Progenitor cell of endocrine pancreas (in vitro differentiated cells): ENCODE data around the gene CEP41. TPM values are rescaled to one million over a fixed set of nuclear protein-coding genes. Genes with fewer than 3 reads are reported as not detected.

Experiments used
- DNase-seq: peaks from one replicate; pipeline ENCODE4 v3.0.0; 2021; ENCODE audit warnings: low spot score; ENCODE audit not compliant: unreplicated experiment
- H3K27ac Mint-ChIP-seq: 2 replicates; pipeline ENCODE4 v1.8.0; 2021; ENCODE audit warnings: mild to moderate bottlenecking, moderate library complexity, mixed read lengths
- H3K27me3 Mint-ChIP-seq: 2 replicates; pipeline ENCODE4 v1.8.0; 2021; ENCODE audit warnings: mixed read lengths
- H3K36me3 Mint-ChIP-seq: 2 replicates; pipeline ENCODE4 v1.8.0; 2022; ENCODE audit warnings: mixed read lengths; ENCODE audit not compliant: insufficient read depth
- H3K4me1 Mint-ChIP-seq: 2 replicates; pipeline ENCODE4 v1.8.0; 2021; ENCODE audit warnings: low read depth, mixed read lengths
- H3K4me3 Mint-ChIP-seq: 2 replicates; pipeline ENCODE4 v1.8.0; 2021; ENCODE audit warnings: low read depth, mild to moderate bottlenecking, moderate library complexity, mixed read lengths
- H3K9me3 Mint-ChIP-seq: 2 replicates; pipeline ENCODE4 v1.8.0; 2021; ENCODE audit warnings: low read depth, mixed read lengths
- CTCF ChIP-seq: fragments of 200-600 bp; sonication (generic); IDR thresholded peaks from one replicate; pipeline ENCODE4 v1.5.0; 2021; ENCODE audit warnings: antibody characterized with exemption, mild to moderate bottlenecking; ENCODE audit not compliant: unreplicated experiment
- total RNA-seq: library from RNA; stranded (reverse); gene quantifications from 2 replicates; pipeline ENCODE4 v1.2.1, GENCODE V29; 2021

CEP41 gene
- total RNA-seq, 1 donor from 2014 or later, result 31.8 TPM

GRCh38 chr7:130479716-130480400 lies 39.0 kb upstream of the CEP41 start:
- Mint-ChIP-seq H3K4me3 (no peak overlapping the region), H3K36me3 (no peaks in the 10 kb centered on the region), H3K27ac (no peak overlapping the region), H3K27me3 (no peaks in the 10 kb centered on the region), H3K9me3 (peaks cover 10% of the 10 kb centered on the region), H3K4me1 (peaks cover 13% of the 10 kb centered on the region)
- TF ChIP-seq CTCF, result no peak
- DNase-seq, result no peak

- Mint-ChIP-seq H3K4me3 (no peak overlapping the region), H3K4me1 (peaks cover 13% of the 10 kb centered on the region), H3K36me3 (no peaks in the 10 kb centered on the region), H3K27ac (no peak overlapping the region), H3K27me3 (no peaks in the 10 kb centered on the region), H3K9me3 (peaks cover 8% of the 10 kb centered on the region)
- no peak for DNase-seq
- TF ChIP-seq CTCF, result no peak
These were observed 38.2 kb upstream of the CEP41 start for GRCh38 chr7:130478991-130479390.

- no peaks in the 10 kb centered on the region for H3K36me3 Mint-ChIP-seq
- H3K27me3 Mint-ChIP-seq, result no peaks in the 10 kb centered on the region
- H3K4me1 Mint-ChIP-seq, result peaks cover 9% of the 10 kb centered on the region
- H3K4me3 Mint-ChIP-seq, result no peak overlapping the region
- H3K27ac Mint-ChIP-seq, result no peak overlapping the region
- TF ChIP-seq CTCF, result no peak
- H3K9me3 Mint-ChIP-seq, result peaks cover 8% of the 10 kb centered on the region
- DNase-seq, result no peak
These were observed 35.7 kb upstream of the CEP41 start for GRCh38 chr7:130476297-130477150.

- DNase-seq, result no peak
- no peaks in the 10 kb centered on the region for H3K27me3 Mint-ChIP-seq
- H3K4me1 Mint-ChIP-seq, result peaks cover 9% of the 10 kb centered on the region
- no peak overlapping the region for H3K4me3 Mint-ChIP-seq
- TF ChIP-seq CTCF, result no peak
- peaks cover 8% of the 10 kb centered on the region for H3K9me3 Mint-ChIP-seq
- H3K36me3 Mint-ChIP-seq, result no peaks in the 10 kb centered on the region
- H3K27ac Mint-ChIP-seq, result no peak overlapping the region
These were observed 35.0 kb upstream of the CEP41 start for GRCh38 chr7:130475776-130476175.

- Mint-ChIP-seq H3K27me3 (no peaks in the 10 kb centered on the region), H3K4me3 (no peak overlapping the region), H3K4me1 (peaks cover 9% of the 10 kb centered on the region), H3K27ac (no peak overlapping the region), H3K36me3 (no peaks in the 10 kb centered on the region), H3K9me3 (peaks cover 8% of the 10 kb centered on the region)
- DNase-seq, result no peak
- TF ChIP-seq CTCF, result no peak
These were observed 33.1 kb upstream of the CEP41 start for GRCh38 chr7:130473876-130474275.
